GM19239 (cell line): ENCODE data around the gene ZACN.

ENCODE experiments used
- DNase-seq: peaks from one replicate; pipeline ENCODE4 v3.0.0; 2011; ENCODE audit warnings: low spot score; ENCODE audit not compliant: insufficient read length
- FAIRE-seq: peaks from 2 replicates; lab custom pipeline; 2011; peaks lifted over from hg19 to GRCh38; lab: Jason Lieb, UNC

The ZACN gene

GRCh38 chr17:76125391-76125675 lies 46.4 kb downstream of the ZACN start:
- FAIRE-seq (no peak), DNase-seq (no peak)

DNA sequence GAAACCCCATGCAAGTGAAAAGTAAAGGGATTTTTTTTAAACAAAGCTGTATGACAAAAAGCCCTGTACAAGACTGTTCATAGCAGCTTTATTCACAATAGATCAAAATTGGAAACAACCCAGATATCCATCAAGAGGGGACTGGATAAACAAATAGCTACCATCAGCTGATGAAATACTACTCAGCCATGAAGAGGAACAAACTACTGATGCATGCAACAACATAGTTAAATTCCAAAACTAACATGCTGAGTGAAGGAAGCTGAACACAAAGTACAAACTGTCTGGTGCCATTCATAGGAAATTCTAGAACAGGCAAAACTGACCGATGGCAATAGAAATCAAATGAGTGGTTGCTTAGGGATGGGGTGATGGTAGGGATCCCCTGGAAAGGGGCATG lies 46.9 kb downstream of the ZACN start:
- DNase-seq (no peak), FAIRE-seq (peak; percentile 44)

- FAIRE-seq: no peak
- DNase-seq: no peak
These were observed 51.5 kb downstream of the ZACN start for GRCh38 chr17:76130473-76130872.

DNA sequence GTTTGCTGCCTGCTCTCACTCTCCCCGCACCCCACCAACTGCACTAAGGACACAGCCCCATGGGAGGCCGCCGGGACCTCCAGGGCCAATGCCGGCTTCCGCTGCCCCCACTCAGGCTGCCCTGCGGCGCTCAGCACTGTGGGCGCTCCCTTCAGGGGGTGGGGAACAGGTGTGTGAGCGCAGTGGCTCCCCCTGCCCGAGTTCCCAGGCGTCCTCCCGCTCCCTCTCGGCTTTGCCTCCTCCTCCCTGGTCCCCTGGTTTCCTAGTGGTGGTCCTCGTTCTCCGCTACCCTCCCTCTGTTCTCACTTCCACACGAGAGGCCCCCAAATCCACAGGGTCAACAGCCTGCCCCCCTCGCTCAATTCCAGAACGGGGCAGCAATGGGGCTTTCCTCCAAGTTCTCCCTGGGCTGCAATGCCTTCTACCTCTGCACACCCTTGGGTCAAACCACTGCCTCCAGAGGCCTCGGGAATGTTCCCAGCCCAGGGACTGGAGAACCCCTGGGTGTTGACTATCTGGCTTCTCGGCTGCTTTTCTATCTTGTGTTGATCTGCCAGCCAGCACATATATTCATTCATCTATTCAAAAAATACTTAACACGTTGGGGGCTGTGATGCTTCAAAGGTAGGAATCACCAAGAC lies 52.2 kb downstream of the ZACN start:
- no peak for DNase-seq
- FAIRE-seq: no peak

DNA sequence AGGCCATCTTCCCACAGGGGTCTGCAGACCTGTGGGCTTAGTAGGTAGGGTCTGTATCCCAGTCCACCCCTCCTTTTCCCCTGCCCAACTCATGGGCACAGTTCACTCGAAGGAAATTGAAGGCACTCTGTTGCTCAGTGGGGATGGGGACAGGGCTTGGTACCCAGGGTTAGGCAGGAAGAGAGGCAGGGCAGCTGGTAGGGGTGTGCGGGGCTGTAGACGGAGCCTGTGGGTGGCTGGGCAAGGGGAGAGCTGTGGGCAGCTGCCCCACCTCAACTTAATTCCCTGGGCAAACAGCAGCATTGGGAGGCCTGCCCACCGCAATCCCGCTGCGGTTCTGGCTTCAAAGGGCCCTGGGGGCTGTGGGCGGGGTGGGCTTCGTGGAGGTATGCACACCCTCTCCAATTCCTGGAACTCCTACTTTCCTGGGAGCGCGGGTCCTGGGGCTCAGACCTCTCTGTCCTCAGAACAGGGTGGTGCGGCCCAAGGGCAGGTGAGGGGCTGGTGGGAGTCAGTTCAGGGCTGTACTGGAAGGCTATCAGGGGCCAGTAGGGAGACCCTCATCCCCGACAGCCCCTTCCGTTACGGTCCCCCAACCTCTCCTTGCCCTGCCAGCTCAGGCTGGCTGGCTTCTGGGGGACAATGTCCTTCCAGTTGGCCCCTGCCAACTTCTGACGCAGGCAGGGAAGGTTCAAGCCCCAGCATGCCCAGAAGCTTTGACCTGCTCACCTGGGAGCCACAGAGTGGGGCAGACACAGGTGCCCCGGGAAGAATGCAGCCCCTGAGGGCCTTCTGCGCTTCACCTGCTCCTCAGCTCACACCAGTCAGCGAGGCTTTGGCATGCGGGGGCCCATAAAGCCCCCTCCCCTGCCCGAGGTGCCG lies 53.0 kb downstream of the ZACN start:
- FAIRE-seq (no peak), DNase-seq (no peak)
